T-helper 1 cell (primary cell): Measurements from ENCODE around the gene SLITRK4.

Experiments used
- DNase-seq, 5 donors: peaks; one replicate each; pipeline ENCODE4 v3.0.0-alpha.2; 2012 to 2020
- total RNA-seq, 4 donors: gene quantifications; one replicate each; lab custom pipeline; 2026; lab: John Stamatoyannopoulos, UW

The SLITRK4 gene
- total RNA-seq = 0 reads per million in 4 donors

GRCh38 chrX:143635915-143636314, at the start of gene SLITRK4:
SLITRK4 (minus strand) TSS chrX:143636101; CDS start chrX:143631108, 4,993 bp downstream.
- no peak for DNase-seq

GRCh38 chrX:143683486-143683885, 47.6 kb upstream of the SLITRK4 start:
- DNase-seq = no peak

GRCh38 chrX:143674926-143675325, 39.0 kb upstream of the SLITRK4 start:
- DNase-seq = no peak

- no peak for DNase-seq
These were observed 33.5 kb upstream of the SLITRK4 start for GRCh38 chrX:143669395-143669794.

GRCh38 chrX:143664302-143664701, 28.4 kb upstream of the SLITRK4 start:
- DNase-seq = no peak

- no peak for DNase-seq
These were observed 27.9 kb upstream of the SLITRK4 start for GRCh38 chrX:143663755-143664154.

- DNase-seq = no peak
These were observed 25.4 kb upstream of the SLITRK4 start for GRCh38 chrX:143661286-143661685.

GRCh38 chrX:143648705-143649104, 12.8 kb upstream of the SLITRK4 start:
- DNase-seq = no peak

GRCh38 chrX:143642426-143642825, 6.5 kb upstream of the SLITRK4 start:
- no peak for DNase-seq

GRCh38 chrX:143636831-143637230, 930 bp upstream of the SLITRK4 start:
- DNase-seq = no peak

- no peak for DNase-seq
These were observed 1.0 kb downstream of the SLITRK4 start for GRCh38 chrX:143634663-143635455.

GRCh38 chrX:143634309-143634662, 1.6 kb downstream of the SLITRK4 start:
- no peak for DNase-seq

GRCh38 chrX:143633461-143634308, 2.2 kb downstream of the SLITRK4 start:
- no peak for DNase-seq

- no peak for DNase-seq
These were observed 3.1 kb downstream of the SLITRK4 start for GRCh38 chrX:143632625-143633410.

GRCh38 chrX:143623657-143624056, 12.2 kb downstream of the SLITRK4 start:
- DNase-seq = no peak

GRCh38 chrX:143621276-143621675, 14.6 kb downstream of the SLITRK4 start:
- DNase-seq = no peak

GRCh38 chrX:143615851-143616250, 20.1 kb downstream of the SLITRK4 start:
- DNase-seq = no peak

- DNase-seq = no peak
These were observed 34.1 kb downstream of the SLITRK4 start for GRCh38 chrX:143601809-143602208.

- no peak for DNase-seq
These were observed 54.7 kb downstream of the SLITRK4 start for GRCh38 chrX:143581240-143581639.

GRCh38 chrX:143580266-143580665, 55.6 kb downstream of the SLITRK4 start:
- DNase-seq = no peak
